ENCODE results near the gene ATP2C1. TPM values are rescaled to one million over a fixed set of nuclear protein-coding genes. Genes with fewer than 3 reads are reported as not detected.

The ATP2C1 gene
- total RNA-seq, 1 donor from 2014 or later, result 161 TPM

DNA sequence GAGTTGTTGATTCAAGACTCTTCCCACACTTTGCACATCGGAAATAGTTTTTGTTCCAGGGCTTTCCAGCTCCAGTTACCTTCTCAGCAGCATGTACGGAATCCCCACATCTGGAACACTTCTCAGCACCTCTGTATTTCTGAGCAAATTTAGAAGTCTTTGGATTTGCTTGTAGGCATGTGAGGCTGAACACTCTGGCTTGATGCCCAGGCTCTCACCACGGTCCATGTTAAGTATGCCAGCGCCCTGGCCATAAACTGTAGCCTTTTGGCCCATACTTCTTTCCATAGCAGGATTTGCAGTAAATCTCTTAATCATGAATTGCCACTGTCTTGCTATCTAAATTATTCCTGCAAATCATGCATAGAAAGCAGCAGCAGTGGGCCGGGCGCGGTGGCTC, 24.4 kb downstream of the ATP2C1 start:
- no peaks in the 10 kb centered on the region for H3F3A ChIP-seq (ENCODE audit: low read depth)
- no peak overlapping the region for H3K4me2 ChIP-seq
- peaks cover 28% of the 10 kb centered on the region for H3K36me3 Mint-ChIP-seq
- H3K27me3 ChIP-seq, result no peaks in the 10 kb centered on the region
- peaks cover 6% of the 10 kb centered on the region for H3K36me3 ChIP-seq
- no peaks in the 10 kb centered on the region for H3K4me1 ChIP-seq
- no peaks in the 10 kb centered on the region for H3K4me1 Mint-ChIP-seq
- TF ChIP-seq CTCF (IDR thresholded peaks at IDR 0.05) (no peak), EZH2 (IDR thresholded peaks at IDR 0.05) (no peak), EZH2phosphoT487 (IDR thresholded peaks at IDR 0.05) (no peak)
- H3K9ac ChIP-seq, result no peak overlapping the region
- DNase-seq (ENCODE audit: low spot score), result no peak
- H3K9me3 ChIP-seq (ENCODE audit: low read depth), result peaks cover 8% of the 10 kb centered on the region
- no peak overlapping the region for H3K27ac Mint-ChIP-seq
- peaks cover 100% of the 10 kb centered on the region for H3K79me2 ChIP-seq (ENCODE audit: low read depth)
- H3K4me3 ChIP-seq, result no peak overlapping the region
- no peak overlapping the region for H2AFZ ChIP-seq (replicated peaks)
- no peak overlapping the region for H3K27ac ChIP-seq
- H3K9me3 Mint-ChIP-seq, result peaks cover 53% of the 10 kb centered on the region
- H4K20me1 ChIP-seq (ENCODE audit: low read depth), result peaks cover 2% of the 10 kb centered on the region
- H3K27me3 Mint-ChIP-seq (ENCODE audit: insufficient read depth, low read depth), result peaks cover 2% of the 10 kb centered on the region
- H3K4me3 Mint-ChIP-seq, result no peak overlapping the region

DNA sequence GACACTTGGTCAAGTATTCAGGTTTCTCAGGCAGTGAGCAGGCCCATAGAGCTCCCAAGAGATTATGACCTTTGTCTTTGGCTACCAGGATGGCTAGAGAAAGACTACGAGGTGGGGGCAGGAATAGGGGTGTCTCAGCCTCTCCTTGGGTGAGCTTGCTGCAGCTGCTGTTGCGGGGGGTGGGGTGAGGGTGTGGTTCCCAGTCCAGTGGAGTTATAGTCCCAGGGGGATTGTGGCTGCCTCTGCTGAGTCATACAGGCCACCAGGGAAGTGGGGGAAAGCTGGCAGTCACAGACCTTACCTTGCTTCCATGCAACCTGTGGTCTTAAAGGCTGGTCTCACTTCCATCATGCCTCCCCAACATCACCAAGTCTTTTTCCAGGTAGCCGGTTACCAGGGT, 31.7 kb downstream of the ATP2C1 start:
- Histone ChIP-seq H3K9ac (no peak overlapping the region), H3K4me3 (no peak overlapping the region), H3K4me1 (peaks cover 11% of the 10 kb centered on the region), H2AFZ (replicated peaks) (no peak overlapping the region), H3K9me3 (ENCODE audit: low read depth) (peaks cover 8% of the 10 kb centered on the region), H4K20me1 (ENCODE audit: low read depth) (peaks cover 11% of the 10 kb centered on the region), H3K27me3 (no peaks in the 10 kb centered on the region), H3K27ac (no peak overlapping the region), H3K4me2 (no peak overlapping the region), H3F3A (ENCODE audit: low read depth) (no peaks in the 10 kb centered on the region), H3K36me3 (peaks cover 6% of the 10 kb centered on the region), H3K79me2 (ENCODE audit: low read depth) (peaks cover 97% of the 10 kb centered on the region)
- peaks cover 5% of the 10 kb centered on the region for H3K27me3 Mint-ChIP-seq (ENCODE audit: insufficient read depth, low read depth)
- TF ChIP-seq EZH2phosphoT487 (IDR thresholded peaks at IDR 0.05) (no peak), EZH2 (IDR thresholded peaks at IDR 0.05) (no peak), CTCF (IDR thresholded peaks at IDR 0.05) (no peak)
- H3K27ac Mint-ChIP-seq, result no peak overlapping the region
- peaks cover 5% of the 10 kb centered on the region for H3K4me1 Mint-ChIP-seq
- H3K4me3 Mint-ChIP-seq, result no peak overlapping the region
- no peak for DNase-seq (ENCODE audit: low spot score)
- peaks cover 19% of the 10 kb centered on the region for H3K36me3 Mint-ChIP-seq
- H3K9me3 Mint-ChIP-seq, result peaks cover 41% of the 10 kb centered on the region

GRCh38 chr3:130926504-130926903, 32.6 kb downstream of the ATP2C1 start:
- Mint-ChIP-seq H3K27me3 (ENCODE audit: insufficient read depth, low read depth) (peaks cover 5% of the 10 kb centered on the region), H3K4me3 (no peak overlapping the region)

More at GRCh38 chr3:130926504-130926903, 32.6 kb downstream of the ATP2C1 start:
- Histone ChIP-seq H4K20me1 (ENCODE audit: low read depth) (peaks cover 11% of the 10 kb centered on the region), H3K4me1 (peaks cover 11% of the 10 kb centered on the region), H3K4me2 (no peak overlapping the region), H3F3A (ENCODE audit: low read depth) (no peaks in the 10 kb centered on the region), H3K36me3 (peaks cover 6% of the 10 kb centered on the region), H3K9ac (no peak overlapping the region), H3K4me3 (no peak overlapping the region), H3K9me3 (ENCODE audit: low read depth) (peaks cover 8% of the 10 kb centered on the region), H2AFZ (replicated peaks) (no peak overlapping the region), H3K27me3 (no peaks in the 10 kb centered on the region), H3K79me2 (ENCODE audit: low read depth) (peaks cover 88% of the 10 kb centered on the region), H3K27ac (no peak overlapping the region)
- Mint-ChIP-seq H3K36me3 (peaks cover 18% of the 10 kb centered on the region), H3K27ac (no peak overlapping the region), H3K9me3 (peaks cover 36% of the 10 kb centered on the region), H3K4me1 (peaks cover 5% of the 10 kb centered on the region)
- no peak for DNase-seq (ENCODE audit: low spot score)
- TF ChIP-seq EZH2phosphoT487 (IDR thresholded peaks at IDR 0.05) (no peak), CTCF (IDR thresholded peaks at IDR 0.05) (no peak), EZH2 (IDR thresholded peaks at IDR 0.05) (no peak)
